ENCODE measurements around the gene LY86. TPM values are rescaled to one million over a fixed set of nuclear protein-coding genes. Genes with fewer than 3 reads are reported as not detected.

Gene LY86
- total and polyA plus RNA-seq, 9 of the 15 experiments (the other 6 are each of a cell fraction or from before 2014, with no cell fraction given): 0.08 to 0.20 TPM; not detected in 7

DNA sequence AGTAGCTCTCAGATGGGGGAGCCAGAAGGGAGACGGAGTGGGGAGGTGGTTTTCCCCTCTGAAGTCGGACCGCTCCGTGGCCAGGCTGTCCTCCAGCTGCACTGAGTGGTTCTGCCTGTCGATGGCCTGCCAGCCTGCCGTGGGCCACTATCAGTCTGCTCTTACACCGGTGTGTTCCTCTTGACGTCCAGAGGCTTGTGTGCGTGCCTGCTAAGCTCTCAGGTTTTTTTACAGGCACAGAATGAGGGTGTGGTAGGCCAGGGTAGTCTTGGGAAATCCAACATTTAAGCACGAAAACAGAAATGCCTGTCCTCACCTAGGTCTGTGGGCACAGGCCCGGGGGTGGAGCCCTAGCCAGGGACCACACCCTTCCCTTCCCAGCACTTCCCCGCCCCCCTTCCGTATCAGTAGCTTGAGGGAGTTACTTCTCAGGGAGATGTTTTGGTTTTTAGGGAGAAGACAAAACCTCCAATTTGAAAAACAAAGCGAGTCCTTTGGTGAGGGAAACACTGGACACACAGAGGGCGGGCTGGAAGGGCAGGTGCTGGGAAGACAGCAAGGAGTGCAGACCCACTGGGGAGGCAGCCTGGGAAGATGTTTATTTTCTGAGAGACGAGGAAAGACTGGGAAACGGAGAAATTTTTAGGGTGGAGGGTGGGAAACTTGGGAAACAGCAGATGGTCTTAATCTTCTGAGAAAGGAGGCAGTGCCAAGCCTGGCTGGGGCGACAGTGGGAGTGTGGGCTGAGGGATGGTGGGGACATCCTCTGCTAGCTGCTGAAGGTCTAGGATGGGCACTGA is 106.5 kb downstream of the LY86 start (continued):
- TF ChIP-seq, protein P1, sequence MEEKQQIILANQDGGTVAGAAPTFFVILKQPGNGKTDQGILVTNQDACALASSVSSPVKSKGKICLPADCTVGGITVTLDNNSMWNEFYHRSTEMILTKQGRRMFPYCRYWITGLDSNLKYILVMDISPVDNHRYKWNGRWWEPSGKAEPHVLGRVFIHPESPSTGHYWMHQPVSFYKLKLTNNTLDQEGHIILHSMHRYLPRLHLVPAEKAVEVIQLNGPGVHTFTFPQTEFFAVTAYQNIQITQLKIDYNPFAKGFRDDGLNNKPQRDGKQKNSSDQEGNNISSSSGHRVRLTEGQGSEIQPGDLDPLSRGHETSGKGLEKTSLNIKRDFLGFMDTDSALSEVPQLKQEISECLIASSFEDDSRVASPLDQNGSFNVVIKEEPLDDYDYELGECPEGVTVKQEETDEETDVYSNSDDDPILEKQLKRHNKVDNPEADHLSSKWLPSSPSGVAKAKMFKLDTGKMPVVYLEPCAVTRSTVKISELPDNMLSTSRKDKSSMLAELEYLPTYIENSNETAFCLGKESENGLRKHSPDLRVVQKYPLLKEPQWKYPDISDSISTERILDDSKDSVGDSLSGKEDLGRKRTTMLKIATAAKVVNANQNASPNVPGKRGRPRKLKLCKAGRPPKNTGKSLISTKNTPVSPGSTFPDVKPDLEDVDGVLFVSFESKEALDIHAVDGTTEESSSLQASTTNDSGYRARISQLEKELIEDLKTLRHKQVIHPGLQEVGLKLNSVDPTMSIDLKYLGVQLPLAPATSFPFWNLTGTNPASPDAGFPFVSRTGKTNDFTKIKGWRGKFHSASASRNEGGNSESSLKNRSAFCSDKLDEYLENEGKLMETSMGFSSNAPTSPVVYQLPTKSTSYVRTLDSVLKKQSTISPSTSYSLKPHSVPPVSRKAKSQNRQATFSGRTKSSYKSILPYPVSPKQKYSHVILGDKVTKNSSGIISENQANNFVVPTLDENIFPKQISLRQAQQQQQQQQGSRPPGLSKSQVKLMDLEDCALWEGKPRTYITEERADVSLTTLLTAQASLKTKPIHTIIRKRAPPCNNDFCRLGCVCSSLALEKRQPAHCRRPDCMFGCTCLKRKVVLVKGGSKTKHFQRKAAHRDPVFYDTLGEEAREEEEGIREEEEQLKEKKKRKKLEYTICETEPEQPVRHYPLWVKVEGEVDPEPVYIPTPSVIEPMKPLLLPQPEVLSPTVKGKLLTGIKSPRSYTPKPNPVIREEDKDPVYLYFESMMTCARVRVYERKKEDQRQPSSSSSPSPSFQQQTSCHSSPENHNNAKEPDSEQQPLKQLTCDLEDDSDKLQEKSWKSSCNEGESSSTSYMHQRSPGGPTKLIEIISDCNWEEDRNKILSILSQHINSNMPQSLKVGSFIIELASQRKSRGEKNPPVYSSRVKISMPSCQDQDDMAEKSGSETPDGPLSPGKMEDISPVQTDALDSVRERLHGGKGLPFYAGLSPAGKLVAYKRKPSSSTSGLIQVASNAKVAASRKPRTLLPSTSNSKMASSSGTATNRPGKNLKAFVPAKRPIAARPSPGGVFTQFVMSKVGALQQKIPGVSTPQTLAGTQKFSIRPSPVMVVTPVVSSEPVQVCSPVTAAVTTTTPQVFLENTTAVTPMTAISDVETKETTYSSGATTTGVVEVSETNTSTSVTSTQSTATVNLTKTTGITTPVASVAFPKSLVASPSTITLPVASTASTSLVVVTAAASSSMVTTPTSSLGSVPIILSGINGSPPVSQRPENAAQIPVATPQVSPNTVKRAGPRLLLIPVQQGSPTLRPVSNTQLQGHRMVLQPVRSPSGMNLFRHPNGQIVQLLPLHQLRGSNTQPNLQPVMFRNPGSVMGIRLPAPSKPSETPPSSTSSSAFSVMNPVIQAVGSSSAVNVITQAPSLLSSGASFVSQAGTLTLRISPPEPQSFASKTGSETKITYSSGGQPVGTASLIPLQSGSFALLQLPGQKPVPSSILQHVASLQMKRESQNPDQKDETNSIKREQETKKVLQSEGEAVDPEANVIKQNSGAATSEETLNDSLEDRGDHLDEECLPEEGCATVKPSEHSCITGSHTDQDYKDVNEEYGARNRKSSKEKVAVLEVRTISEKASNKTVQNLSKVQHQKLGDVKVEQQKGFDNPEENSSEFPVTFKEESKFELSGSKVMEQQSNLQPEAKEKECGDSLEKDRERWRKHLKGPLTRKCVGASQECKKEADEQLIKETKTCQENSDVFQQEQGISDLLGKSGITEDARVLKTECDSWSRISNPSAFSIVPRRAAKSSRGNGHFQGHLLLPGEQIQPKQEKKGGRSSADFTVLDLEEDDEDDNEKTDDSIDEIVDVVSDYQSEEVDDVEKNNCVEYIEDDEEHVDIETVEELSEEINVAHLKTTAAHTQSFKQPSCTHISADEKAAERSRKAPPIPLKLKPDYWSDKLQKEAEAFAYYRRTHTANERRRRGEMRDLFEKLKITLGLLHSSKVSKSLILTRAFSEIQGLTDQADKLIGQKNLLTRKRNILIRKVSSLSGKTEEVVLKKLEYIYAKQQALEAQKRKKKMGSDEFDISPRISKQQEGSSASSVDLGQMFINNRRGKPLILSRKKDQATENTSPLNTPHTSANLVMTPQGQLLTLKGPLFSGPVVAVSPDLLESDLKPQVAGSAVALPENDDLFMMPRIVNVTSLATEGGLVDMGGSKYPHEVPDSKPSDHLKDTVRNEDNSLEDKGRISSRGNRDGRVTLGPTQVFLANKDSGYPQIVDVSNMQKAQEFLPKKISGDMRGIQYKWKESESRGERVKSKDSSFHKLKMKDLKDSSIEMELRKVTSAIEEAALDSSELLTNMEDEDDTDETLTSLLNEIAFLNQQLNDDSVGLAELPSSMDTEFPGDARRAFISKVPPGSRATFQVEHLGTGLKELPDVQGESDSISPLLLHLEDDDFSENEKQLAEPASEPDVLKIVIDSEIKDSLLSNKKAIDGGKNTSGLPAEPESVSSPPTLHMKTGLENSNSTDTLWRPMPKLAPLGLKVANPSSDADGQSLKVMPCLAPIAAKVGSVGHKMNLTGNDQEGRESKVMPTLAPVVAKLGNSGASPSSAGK (IDR thresholded peaks at IDR 0.05): peak; percentile 46
- TF ChIP-seq GTF2E2 (tag; IDR thresholded peaks at IDR 0.05) (no peak), RERE (CRISPR knock-in tag; IDR thresholded peaks at IDR 0.05; ENCODE audit: borderline replicate concordance) (no peak), PBX2 (CRISPR knock-in tag; IDR thresholded peaks at IDR 0.05; ENCODE audit: low read depth) (no peak), PBX2 (tag; conservative IDR thresholded peaks at IDR 0.05; ENCODE audit: low read depth) (no peak), E2F3 (CRISPR knock-in tag; IDR thresholded peaks at IDR 0.05) (peak; percentile 22; the same call in 1 of the 2 replicates)
